Measurements from ENCODE around the gene COP1. TPM values are rescaled to one million over a fixed set of nuclear protein-coding genes. Genes with fewer than 3 reads are reported as not detected.

COP1 gene
- total and polyA plus RNA-seq, 2 donors (not counting 1 experiment from before 2014, with no cell fraction given) = 18.7 to 68.5 TPM

DNA sequence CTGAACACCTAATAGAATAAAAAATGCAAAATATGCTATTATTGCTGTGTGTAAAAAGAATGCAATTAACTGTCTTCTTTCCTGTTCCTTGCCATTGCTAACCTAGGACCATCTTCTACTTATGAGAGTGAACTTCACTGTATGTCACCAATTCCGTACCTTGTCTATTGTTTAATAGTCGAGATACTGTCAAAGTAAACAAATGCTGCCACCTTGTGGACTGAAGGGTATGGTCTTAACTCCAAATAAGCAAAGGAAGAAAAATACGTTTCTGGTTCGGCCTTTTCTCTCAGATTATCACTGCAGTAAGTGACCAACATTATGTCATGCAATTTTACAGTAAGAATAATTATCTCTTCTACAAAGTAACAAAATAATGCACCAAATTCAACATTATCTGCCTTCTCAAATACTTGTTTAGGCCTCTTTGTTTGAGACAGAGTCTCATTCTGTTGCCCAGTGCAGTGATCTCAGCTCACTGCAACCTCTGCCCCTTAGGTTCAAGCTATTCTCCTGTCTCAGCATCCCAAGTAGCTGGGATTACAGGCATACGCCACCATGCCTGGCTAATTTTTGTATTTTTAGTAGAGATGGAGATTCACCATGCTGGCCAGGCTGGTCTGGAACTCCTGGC lies 133.4 kb downstream of the COP1 start:
- no peak overlapping the region for H3K4me3 Mint-ChIP-seq
- Histone ChIP-seq H2AFZ (ENCODE audit: insufficient read depth, low read depth, low read length, poor library complexity, severe bottlenecking) (no peak overlapping the region), H3K27ac (ENCODE audit: low read length in 2 of 2) (no peak overlapping the region), H3K4me2 (replicated peaks; ENCODE audit: low read depth, low read length, poor library complexity, severe bottlenecking) (no peak overlapping the region), H3K4me3 (ENCODE audit: control extremely low read depth in 1 of 5, extremely low read depth in 1 of 5, insufficient read depth in 1 of 5, low read depth in 2 of 5, low read length in 4 of 5) (no peak overlapping the region), H3K27me3 (replicated peaks in 1 of 4; ENCODE audit: control extremely low read depth in 1 of 4, control insufficient read depth in 3 of 4, insufficient read depth in 4 of 4, low read length in 3 of 4) (no peaks in the 10 kb centered on the region), H4K20me1 (ENCODE audit: control insufficient read depth, insufficient read depth, low read length, poor library complexity, severe bottlenecking) (no peaks in the 10 kb centered on the region), H3K79me2 (ENCODE audit: control insufficient read depth, insufficient read depth, low read length) (peaks cover 15% of the 10 kb centered on the region), H3K4me1 (ENCODE audit: control insufficient read depth in 2 of 2, insufficient read depth in 2 of 2, low read length in 2 of 2) (no peaks in the 10 kb centered on the region), H3K9me3 (ENCODE audit: control extremely low read depth in 1 of 3, control insufficient read depth in 2 of 3, insufficient read depth in 1 of 3, low read length in 2 of 3) (peaks cover 6 to 11% (median 7%) of the 10 kb centered on the region in 3 donors), H3K36me3 (replicated peaks in 1 of 2; ENCODE audit: control extremely low read depth in 1 of 2, control insufficient read depth in 1 of 2, extremely low read depth in 1 of 2, insufficient read depth in 2 of 2, low read length in 1 of 2) (peaks cover 4 to 15% of the 10 kb centered on the region in 2 experiments), H3K9ac (ENCODE audit: low read length) (no peak overlapping the region)
- no peaks in the 10 kb centered on the region for H3K27me3 Mint-ChIP-seq
- no peak overlapping the region for H3K27ac Mint-ChIP-seq
- ChIA-PET CTCF (interaction anchor here (0.9 to 1.9 kb wide), 4 partner anchors 591 to 928 kb away, joined by 3 to 7 read pairs (median 6); no protein-coding TSS in a partner anchor), POLR2A (no interaction called here)
- ATAC-seq (ENCODE audit: low read depth) = no peak
- no peak for TF ChIP-seq EZH2 (IDR thresholded peaks at IDR 0.05; ENCODE audit: borderline replicate concordance, insufficient read depth, low read depth, low read length, poor library complexity, severe bottlenecking)
- TF ChIP-seq, protein P1, sequence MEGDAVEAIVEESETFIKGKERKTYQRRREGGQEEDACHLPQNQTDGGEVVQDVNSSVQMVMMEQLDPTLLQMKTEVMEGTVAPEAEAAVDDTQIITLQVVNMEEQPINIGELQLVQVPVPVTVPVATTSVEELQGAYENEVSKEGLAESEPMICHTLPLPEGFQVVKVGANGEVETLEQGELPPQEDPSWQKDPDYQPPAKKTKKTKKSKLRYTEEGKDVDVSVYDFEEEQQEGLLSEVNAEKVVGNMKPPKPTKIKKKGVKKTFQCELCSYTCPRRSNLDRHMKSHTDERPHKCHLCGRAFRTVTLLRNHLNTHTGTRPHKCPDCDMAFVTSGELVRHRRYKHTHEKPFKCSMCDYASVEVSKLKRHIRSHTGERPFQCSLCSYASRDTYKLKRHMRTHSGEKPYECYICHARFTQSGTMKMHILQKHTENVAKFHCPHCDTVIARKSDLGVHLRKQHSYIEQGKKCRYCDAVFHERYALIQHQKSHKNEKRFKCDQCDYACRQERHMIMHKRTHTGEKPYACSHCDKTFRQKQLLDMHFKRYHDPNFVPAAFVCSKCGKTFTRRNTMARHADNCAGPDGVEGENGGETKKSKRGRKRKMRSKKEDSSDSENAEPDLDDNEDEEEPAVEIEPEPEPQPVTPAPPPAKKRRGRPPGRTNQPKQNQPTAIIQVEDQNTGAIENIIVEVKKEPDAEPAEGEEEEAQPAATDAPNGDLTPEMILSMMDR (IDR thresholded peaks at IDR 0.05) = peak; percentile 69
- H3K4me1 Mint-ChIP-seq = peaks cover 3% of the 10 kb centered on the region
- 80% methylated on average over 1 of the region's 5 CpGs for WGBS (ENCODE audit: insufficient coverage)
- intact Hi-C loops (cut with micrococcal nuclease) = loop anchor here (2.0 kb wide), 1 partner anchor 919 kb away; no protein-coding TSS in a partner anchor
- DNase-seq = peak; percentile 58
- H3K9me3 Mint-ChIP-seq (ENCODE audit: insufficient read depth) = peaks cover 4% of the 10 kb centered on the region

DNA sequence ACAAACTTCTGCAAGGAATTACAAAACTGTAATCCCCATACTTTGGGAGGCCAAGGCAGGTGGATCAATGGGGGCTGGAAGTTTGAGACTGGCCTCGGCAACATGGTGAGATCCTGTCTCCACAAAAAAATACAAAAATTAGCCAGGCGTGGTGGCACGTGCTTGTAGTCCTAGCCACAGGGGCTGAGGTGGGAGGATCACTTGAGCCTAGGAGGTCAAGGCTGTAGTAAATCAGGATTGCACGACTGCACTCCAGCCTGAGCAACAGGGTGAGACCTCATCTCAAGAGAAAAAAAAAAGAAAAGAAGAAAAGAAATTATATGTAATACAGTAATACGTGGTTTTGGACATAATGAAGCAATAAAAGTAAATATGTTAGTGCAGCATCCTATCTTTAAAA lies 138.2 kb downstream of the COP1 start:
- peaks cover 2 to 4% of the 10 kb centered on the region in 2 experiments for H3K36me3 ChIP-seq (replicated peaks in 1 of 2; ENCODE audit: control extremely low read depth in 1 of 2, control insufficient read depth in 1 of 2, extremely low read depth in 1 of 2, insufficient read depth in 2 of 2, low read length in 1 of 2)

More for the DNA sequence above, 138.2 kb downstream of the COP1 start:
- no CpG with 5 or more reads among the region's 5 CpGs for WGBS (ENCODE audit: insufficient coverage)
- H3K9ac ChIP-seq (ENCODE audit: low read length) = no peak overlapping the region
- no peak for TF ChIP-seq EZH2 (IDR thresholded peaks at IDR 0.05; ENCODE audit: borderline replicate concordance, insufficient read depth, low read depth, low read length, poor library complexity, severe bottlenecking)
- TF ChIP-seq, protein P1 (IDR thresholded peaks at IDR 0.05) = no peak
- no peaks in the 10 kb centered on the region for H3K9me3 ChIP-seq (ENCODE audit: control extremely low read depth in 1 of 3, control insufficient read depth in 2 of 3, insufficient read depth in 1 of 3, low read length in 2 of 3)
- ATAC-seq (ENCODE audit: low read depth) (no peak), DNase-seq (no peak)
- H3K27ac ChIP-seq (ENCODE audit: low read length in 2 of 2) = no peak overlapping the region
- H3K27me3 Mint-ChIP-seq = no peaks in the 10 kb centered on the region
- H2AFZ ChIP-seq (ENCODE audit: insufficient read depth, low read depth, low read length, poor library complexity, severe bottlenecking) = no peak overlapping the region
- H3K79me2 ChIP-seq (ENCODE audit: control insufficient read depth, insufficient read depth, low read length) = peaks cover 27% of the 10 kb centered on the region
- H4K20me1 ChIP-seq (ENCODE audit: control insufficient read depth, insufficient read depth, low read length, poor library complexity, severe bottlenecking) = peaks cover 11% of the 10 kb centered on the region
- peaks cover 3% of the 10 kb centered on the region for H3K4me1 Mint-ChIP-seq
- intact Hi-C loops (cut with micrococcal nuclease) = no loop called here
- no peaks in the 10 kb centered on the region for H3K4me1 ChIP-seq (ENCODE audit: control insufficient read depth in 2 of 2, insufficient read depth in 2 of 2, low read length in 2 of 2)
- no peaks in the 10 kb centered on the region for H3K27me3 ChIP-seq (replicated peaks in 1 of 4; ENCODE audit: control extremely low read depth in 1 of 4, control insufficient read depth in 3 of 4, insufficient read depth in 4 of 4, low read length in 3 of 4)
- H3K9me3 Mint-ChIP-seq (ENCODE audit: insufficient read depth) = no peaks in the 10 kb centered on the region
- H3K4me2 ChIP-seq (replicated peaks; ENCODE audit: low read depth, low read length, poor library complexity, severe bottlenecking) = no peak overlapping the region
- POLR2A ChIA-PET = no interaction called here
- no peak overlapping the region for H3K27ac Mint-ChIP-seq
- CTCF ChIA-PET = no interaction called here
- no peak overlapping the region for H3K4me3 Mint-ChIP-seq
- no peak overlapping the region for H3K4me3 ChIP-seq (ENCODE audit: control extremely low read depth in 1 of 5, extremely low read depth in 1 of 5, insufficient read depth in 1 of 5, low read depth in 2 of 5, low read length in 4 of 5)
